HG02571 (cell line): Measurements from ENCODE around the gene NOC2L.

Experiments used
- ATAC-seq: cut with Tn5 transposase; IDR thresholded peaks from one replicate; pipeline ENCODE4 v1.9.1; 2021; ENCODE audit warnings: mild to moderate bottlenecking, moderate library complexity; ENCODE audit not compliant: unreplicated experiment

NOC2L gene

DNA sequence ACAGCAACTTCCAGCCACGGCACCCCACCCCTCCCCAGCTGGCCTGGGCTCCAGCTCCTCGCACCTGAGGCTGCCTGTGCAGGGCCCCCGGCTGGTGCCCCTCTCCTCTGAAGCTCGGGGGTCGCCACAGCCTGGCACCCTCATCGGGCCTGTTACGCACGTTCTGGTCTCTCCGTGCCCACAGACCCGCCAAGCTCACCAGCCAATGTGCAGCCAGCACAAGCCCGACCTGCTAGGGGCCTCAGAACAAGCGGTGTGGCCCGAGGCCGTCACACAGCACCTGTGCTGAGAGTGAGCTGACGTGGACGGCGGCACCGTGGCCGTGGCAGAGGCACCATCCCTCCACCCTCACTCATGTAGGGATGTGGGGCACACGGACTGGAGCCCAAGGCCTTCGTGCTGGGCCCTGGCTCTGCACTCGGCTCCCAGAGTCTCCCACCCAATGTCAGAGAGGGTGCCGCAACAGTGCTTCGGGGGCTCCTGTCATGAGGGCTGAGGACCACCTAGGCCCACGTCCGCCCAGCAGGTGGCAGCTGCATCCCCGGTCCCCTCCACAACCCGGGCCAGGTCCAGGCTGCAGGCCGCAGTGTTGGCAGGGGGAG, 39.7 kb downstream of the NOC2L start:
- no peak for ATAC-seq

DNA sequence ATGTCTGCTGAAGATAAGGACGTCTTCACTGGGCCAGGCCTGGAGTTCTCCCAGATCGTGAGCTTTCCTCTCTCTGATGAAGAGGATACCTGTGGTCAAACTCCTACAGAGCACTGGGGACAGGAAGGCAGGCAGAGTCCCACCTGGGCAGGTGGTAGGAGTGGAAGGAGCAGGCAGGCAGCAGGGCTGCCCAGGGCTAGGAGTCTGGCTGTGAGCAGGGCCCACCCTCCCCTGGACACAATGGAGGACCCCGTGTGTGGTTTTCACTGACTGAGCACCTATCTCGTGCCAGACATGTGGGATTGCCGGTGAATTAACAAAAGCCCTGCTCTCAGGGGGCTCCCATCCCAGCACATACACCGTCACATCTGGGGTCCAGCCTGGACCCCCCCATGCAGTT, 40.2 kb downstream of the NOC2L start:
- no peak for ATAC-seq

GRCh38 chr1:918353-918752, 40.7 kb downstream of the NOC2L start:
- ATAC-seq, result no peak

GRCh38 chr1:917466-918091, 41.5 kb downstream of the NOC2L start:
- ATAC-seq, result no peak

GRCh38 chr1:917076-917459, 42.0 kb downstream of the NOC2L start:
- no peak for ATAC-seq

- no peak for ATAC-seq
These were observed 42.6 kb downstream of the NOC2L start for GRCh38 chr1:916173-917075.

GRCh38 chr1:915295-916172, 43.5 kb downstream of the NOC2L start:
- ATAC-seq, result no peak

DNA sequence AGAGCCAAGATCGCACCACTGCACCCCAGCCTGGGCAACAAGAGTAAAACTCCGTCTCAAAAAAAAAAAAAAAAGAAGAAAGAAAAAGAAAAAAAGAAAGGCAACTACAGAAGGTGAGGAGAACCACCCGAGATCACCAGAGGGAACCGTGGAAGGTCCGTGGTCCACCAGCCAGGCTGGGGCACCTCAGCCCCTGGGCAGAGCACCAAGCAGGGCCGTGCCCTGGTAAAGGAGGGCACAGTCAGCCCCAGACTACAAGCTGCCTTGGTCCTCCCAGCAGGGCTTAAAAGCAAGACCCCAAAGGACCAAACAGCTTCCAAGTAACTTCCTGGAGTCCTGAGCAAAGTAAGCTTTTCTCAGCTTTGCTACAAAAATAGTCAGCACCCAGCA, 44.2 kb downstream of the NOC2L start:
- no peak for ATAC-seq

GRCh38 chr1:914131-914890, 44.7 kb downstream of the NOC2L start:
- no peak for ATAC-seq

DNA sequence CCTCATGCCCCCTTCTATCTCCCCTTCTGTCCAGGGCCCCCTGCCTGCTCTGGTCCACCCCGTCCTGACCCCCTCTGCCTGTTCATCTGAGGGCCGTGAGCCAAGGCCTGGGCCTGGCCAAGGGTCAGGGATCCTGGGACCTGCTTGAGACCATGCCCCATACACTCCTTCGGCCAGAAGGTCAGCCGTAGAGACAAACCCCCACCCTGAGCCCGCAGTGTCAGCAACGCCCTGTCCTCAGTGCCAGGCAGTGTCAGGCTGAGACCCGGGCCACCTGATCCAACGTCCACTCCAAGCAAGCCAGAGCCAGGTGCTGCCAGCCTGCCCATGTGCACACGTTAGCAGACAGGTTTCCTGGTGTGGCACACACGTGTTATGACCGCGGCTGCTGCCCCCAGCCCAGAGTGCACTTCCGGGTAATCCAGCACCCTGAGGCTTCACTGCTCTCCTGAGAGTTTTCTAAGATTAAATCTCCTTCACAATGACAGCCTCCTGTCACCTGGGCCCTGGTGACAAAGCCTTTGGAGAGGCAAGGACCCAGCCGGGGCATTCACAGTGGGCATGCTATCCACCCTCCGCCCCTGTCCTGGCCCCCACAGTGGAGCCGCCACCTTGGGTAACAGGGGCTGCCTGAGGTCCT, 45.4 kb downstream of the NOC2L start:
- ATAC-seq, result no peak

DNA sequence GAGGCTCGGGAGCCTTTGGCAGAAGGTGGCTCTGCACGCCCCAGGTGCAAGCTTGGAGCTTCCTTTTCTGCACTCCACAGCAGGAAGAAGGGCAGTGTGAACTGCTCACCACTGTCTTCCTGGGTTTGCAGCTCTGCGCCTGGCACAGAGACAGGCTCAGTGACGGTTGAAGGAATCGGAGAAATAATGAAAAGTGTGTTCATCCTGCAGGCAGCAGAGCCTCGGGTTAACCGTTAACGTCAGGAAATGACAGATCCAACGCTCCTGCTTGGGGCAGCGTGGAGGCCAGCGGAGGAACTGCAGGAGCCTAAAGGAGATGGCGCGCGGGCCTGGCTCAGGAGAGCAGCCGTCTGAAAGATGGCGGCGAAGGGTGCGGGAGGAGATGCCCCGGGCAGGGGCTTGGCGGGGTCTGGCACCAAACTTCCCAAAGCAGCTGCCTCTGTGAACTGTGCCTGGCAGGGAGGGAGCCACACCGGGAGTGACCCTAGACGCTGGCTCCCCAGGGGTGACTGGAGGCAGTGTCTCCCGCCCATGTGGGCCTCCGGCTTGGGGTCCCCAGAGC, 46.2 kb downstream of the NOC2L start:
- ATAC-seq, result no peak

GRCh38 chr1:911875-912739, 46.9 kb downstream of the NOC2L start:
- no peak for ATAC-seq

GRCh38 chr1:910881-911721, 48.0 kb downstream of the NOC2L start:
- ATAC-seq, result no peak

- no peak for ATAC-seq
These were observed 48.7 kb downstream of the NOC2L start for GRCh38 chr1:910311-910880.

- ATAC-seq, result no peak
These were observed 49.2 kb downstream of the NOC2L start for GRCh38 chr1:909861-910310.

- no peak for ATAC-seq
These were observed 50.4 kb downstream of the NOC2L start for GRCh38 chr1:908661-909060.
